ENCODE results near the gene PTPN3. TPM values are rescaled to one million over a fixed set of nuclear protein-coding genes. Genes with fewer than 3 reads are reported as not detected.

Gene PTPN3
- polyA plus RNA-seq, 3 donors, result not detected

DNA sequence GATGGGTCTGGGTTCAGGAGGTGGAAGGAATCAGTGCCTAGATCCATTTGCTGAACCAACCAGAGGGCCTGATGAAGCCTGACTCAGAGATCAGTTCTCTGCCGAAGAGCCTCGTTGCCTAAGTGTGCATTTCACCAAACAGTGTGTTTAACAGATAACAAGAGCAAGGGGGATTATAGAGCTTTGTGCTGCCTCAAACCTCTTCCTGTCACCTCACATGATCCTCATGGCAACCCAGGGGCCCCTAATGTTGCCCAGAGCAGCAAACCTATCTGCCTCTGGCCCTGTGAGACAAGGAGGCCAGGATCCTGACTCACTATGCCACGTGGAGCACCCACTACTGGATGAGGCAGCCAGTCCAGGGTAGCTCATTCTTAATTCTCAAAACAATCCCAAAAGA is 110.9 kb downstream of the PTPN3 start:
- Histone ChIP-seq H3K4me1 (ENCODE audit: control insufficient read depth in 1 of 2, insufficient read depth in 2 of 2, low read length in 2 of 2) (no peaks in the 10 kb centered on the region), H3K4me2 (replicated peaks; ENCODE audit: extremely low read depth, low read length, poor library complexity, severe bottlenecking) (no peak overlapping the region), H3K4me3 (replicated peaks in 1 of 3; ENCODE audit: low read depth in 2 of 3, low read length in 3 of 3) (no peak overlapping the region), H3K79me2 (ENCODE audit: insufficient read depth, low read length) (no peaks in the 10 kb centered on the region), H3K27ac (ENCODE audit: low read depth in 1 of 2, low read length in 2 of 2) (no peak overlapping the region), H3K36me3 (replicated peaks in 1 of 2; ENCODE audit: control insufficient read depth in 1 of 2, insufficient read depth in 2 of 2, low read length in 2 of 2) (no peaks in the 10 kb centered on the region), H3K27me3 (ENCODE audit: control insufficient read depth in 2 of 2, insufficient read depth in 2 of 2, low read length in 2 of 2) (no peaks in the 10 kb centered on the region), H3K9ac (ENCODE audit: insufficient read depth, low read length, poor library complexity, severe bottlenecking) (no peak overlapping the region), H3K9me3 (replicated peaks in 1 of 2; ENCODE audit: control insufficient read depth in 1 of 2, insufficient read depth in 1 of 2, low read length in 2 of 2) (no peaks in the 10 kb centered on the region), H4K20me1 (ENCODE audit: insufficient read depth, low read length) (no peaks in the 10 kb centered on the region), H2AFZ (ENCODE audit: insufficient read depth, low read depth, low read length, poor library complexity, severe bottlenecking) (no peak overlapping the region)
- Mint-ChIP-seq H3K4me3 (no peak overlapping the region), H3K9me3 (peaks cover 0 to 2% (median 0%) of the 10 kb centered on the region in 7 donors), H3K36me3 (no peaks in the 10 kb centered on the region), H3K4me1 (no peaks in the 10 kb centered on the region), H3K27ac (no peak overlapping the region), H3K27me3 (ENCODE audit: low read depth in 3 of 3) (peaks cover 7 to 23% (median 11%) of the 10 kb centered on the region in 3 donors)
- TF ChIP-seq, protein P1, sequence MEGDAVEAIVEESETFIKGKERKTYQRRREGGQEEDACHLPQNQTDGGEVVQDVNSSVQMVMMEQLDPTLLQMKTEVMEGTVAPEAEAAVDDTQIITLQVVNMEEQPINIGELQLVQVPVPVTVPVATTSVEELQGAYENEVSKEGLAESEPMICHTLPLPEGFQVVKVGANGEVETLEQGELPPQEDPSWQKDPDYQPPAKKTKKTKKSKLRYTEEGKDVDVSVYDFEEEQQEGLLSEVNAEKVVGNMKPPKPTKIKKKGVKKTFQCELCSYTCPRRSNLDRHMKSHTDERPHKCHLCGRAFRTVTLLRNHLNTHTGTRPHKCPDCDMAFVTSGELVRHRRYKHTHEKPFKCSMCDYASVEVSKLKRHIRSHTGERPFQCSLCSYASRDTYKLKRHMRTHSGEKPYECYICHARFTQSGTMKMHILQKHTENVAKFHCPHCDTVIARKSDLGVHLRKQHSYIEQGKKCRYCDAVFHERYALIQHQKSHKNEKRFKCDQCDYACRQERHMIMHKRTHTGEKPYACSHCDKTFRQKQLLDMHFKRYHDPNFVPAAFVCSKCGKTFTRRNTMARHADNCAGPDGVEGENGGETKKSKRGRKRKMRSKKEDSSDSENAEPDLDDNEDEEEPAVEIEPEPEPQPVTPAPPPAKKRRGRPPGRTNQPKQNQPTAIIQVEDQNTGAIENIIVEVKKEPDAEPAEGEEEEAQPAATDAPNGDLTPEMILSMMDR (IDR thresholded peaks at IDR 0.05), result no peak
- DNase-seq, result no peak
- 38% methylated on average over 1 of the region's 3 CpGs for WGBS (ENCODE audit: insufficient coverage)
- intact Hi-C loops (cut with micrococcal nuclease), result no loop called here

DNA sequence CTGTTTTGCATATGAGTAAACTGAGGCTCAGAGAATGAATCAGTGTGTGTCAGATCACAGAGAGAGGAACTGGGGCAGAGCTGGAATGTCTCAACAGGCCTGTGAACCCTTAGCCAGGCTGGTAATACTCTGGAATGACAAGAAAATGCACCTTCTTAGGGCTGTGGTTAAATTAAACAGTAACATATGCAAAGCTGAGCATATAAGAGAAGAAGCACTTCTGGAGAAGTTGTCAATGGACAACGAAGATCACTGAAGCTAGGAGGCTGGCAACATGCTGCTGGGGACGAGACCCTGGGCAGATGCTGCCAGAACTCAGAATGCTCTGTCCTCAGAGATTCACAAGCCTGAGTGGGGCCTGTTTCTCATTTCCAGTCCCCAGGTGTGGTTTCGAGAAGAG is 112.6 kb downstream of the PTPN3 start:
- H2AFZ ChIP-seq (ENCODE audit: insufficient read depth, low read depth, low read length, poor library complexity, severe bottlenecking), result no peak overlapping the region
- H3K4me1 ChIP-seq (ENCODE audit: control insufficient read depth in 1 of 2, insufficient read depth in 2 of 2, low read length in 2 of 2), result no peaks in the 10 kb centered on the region
- H3K4me1 Mint-ChIP-seq, result no peaks in the 10 kb centered on the region
- H3K27ac Mint-ChIP-seq, result no peak overlapping the region
- no peaks in the 10 kb centered on the region for H4K20me1 ChIP-seq (ENCODE audit: insufficient read depth, low read length)
- peaks cover 0 to 2% (median 0%) of the 10 kb centered on the region in 7 donors for H3K9me3 Mint-ChIP-seq
- H3K4me2 ChIP-seq (replicated peaks; ENCODE audit: extremely low read depth, low read length, poor library complexity, severe bottlenecking), result no peak overlapping the region
- H3K27ac ChIP-seq (ENCODE audit: low read depth in 1 of 2, low read length in 2 of 2), result no peak overlapping the region
- intact Hi-C loops (cut with micrococcal nuclease), result no loop called here
- H3K27me3 ChIP-seq (ENCODE audit: control insufficient read depth in 2 of 2, insufficient read depth in 2 of 2, low read length in 2 of 2), result no peaks in the 10 kb centered on the region
- H3K27me3 Mint-ChIP-seq (ENCODE audit: low read depth in 3 of 3), result peaks cover 7 to 20% (median 17%) of the 10 kb centered on the region in 3 donors
- H3K36me3 Mint-ChIP-seq, result no peaks in the 10 kb centered on the region
- H3K4me3 ChIP-seq (replicated peaks in 1 of 3; ENCODE audit: low read depth in 2 of 3, low read length in 3 of 3), result no peak overlapping the region
- TF ChIP-seq, protein P1 (IDR thresholded peaks at IDR 0.05), result no peak
- H3K36me3 ChIP-seq (replicated peaks in 1 of 2; ENCODE audit: control insufficient read depth in 1 of 2, insufficient read depth in 2 of 2, low read length in 2 of 2), result no peaks in the 10 kb centered on the region
- no peaks in the 10 kb centered on the region for H3K9me3 ChIP-seq (replicated peaks in 1 of 2; ENCODE audit: control insufficient read depth in 1 of 2, insufficient read depth in 1 of 2, low read length in 2 of 2)
- H3K9ac ChIP-seq (ENCODE audit: insufficient read depth, low read length, poor library complexity, severe bottlenecking), result no peak overlapping the region
- 84% methylated on average over 3 of the region's 3 CpGs for WGBS (ENCODE audit: insufficient coverage)
- DNase-seq, result no peak
- no peaks in the 10 kb centered on the region for H3K79me2 ChIP-seq (ENCODE audit: insufficient read depth, low read length)
- no peak overlapping the region for H3K4me3 Mint-ChIP-seq

All from CD14-positive monocyte (primary cell).